ENCODE data around the gene GALNT10.

GRCh38 chr5:154157483-154158378 lies 32.8 kb upstream of the GALNT10 start:
- no peak for TF ChIP-seq CTCF (IDR thresholded peaks at IDR 0.05; ENCODE audit: insufficient read depth, low read length)
- TF ChIP-seq, protein P1, sequence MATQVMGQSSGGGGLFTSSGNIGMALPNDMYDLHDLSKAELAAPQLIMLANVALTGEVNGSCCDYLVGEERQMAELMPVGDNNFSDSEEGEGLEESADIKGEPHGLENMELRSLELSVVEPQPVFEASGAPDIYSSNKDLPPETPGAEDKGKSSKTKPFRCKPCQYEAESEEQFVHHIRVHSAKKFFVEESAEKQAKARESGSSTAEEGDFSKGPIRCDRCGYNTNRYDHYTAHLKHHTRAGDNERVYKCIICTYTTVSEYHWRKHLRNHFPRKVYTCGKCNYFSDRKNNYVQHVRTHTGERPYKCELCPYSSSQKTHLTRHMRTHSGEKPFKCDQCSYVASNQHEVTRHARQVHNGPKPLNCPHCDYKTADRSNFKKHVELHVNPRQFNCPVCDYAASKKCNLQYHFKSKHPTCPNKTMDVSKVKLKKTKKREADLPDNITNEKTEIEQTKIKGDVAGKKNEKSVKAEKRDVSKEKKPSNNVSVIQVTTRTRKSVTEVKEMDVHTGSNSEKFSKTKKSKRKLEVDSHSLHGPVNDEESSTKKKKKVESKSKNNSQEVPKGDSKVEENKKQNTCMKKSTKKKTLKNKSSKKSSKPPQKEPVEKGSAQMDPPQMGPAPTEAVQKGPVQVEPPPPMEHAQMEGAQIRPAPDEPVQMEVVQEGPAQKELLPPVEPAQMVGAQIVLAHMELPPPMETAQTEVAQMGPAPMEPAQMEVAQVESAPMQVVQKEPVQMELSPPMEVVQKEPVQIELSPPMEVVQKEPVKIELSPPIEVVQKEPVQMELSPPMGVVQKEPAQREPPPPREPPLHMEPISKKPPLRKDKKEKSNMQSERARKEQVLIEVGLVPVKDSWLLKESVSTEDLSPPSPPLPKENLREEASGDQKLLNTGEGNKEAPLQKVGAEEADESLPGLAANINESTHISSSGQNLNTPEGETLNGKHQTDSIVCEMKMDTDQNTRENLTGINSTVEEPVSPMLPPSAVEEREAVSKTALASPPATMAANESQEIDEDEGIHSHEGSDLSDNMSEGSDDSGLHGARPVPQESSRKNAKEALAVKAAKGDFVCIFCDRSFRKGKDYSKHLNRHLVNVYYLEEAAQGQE (IDR thresholded peaks at IDR 0.05; ENCODE audit: insufficient replicate concordance, low read depth): no peak
- no peak for TF ChIP-seq SPI1 (IDR thresholded peaks at IDR 0.05; ENCODE audit: borderline replicate concordance, low read depth)
- TF ChIP-seq POLR2AphosphoS5 (IDR thresholded peaks at IDR 0.05; ENCODE audit: low read depth): no peak
- no peak for TF ChIP-seq GABPA (IDR thresholded peaks at IDR 0.05; ENCODE audit: low read depth)

Measured in HL-60 (cell line).